ENCODE data around the gene MYORG. TPM values are rescaled to one million over a fixed set of nuclear protein-coding genes. Genes with fewer than 3 reads are reported as not detected.

MYORG gene
- total RNA-seq, 2 experiments from 2014 or later: 0.98 to 3.9 TPM

- no peak overlapping the region for H3K4me3 ChIP-seq (ENCODE audit: low read depth, low read length, poor library complexity, severe bottlenecking)
- H3K79me2 ChIP-seq (ENCODE audit: insufficient read depth, low read depth, low read length): peaks cover 10% of the 10 kb centered on the region; the same call in 1 of the 2 replicates
- no peaks in the 10 kb centered on the region for H4K20me1 ChIP-seq (ENCODE audit: insufficient read depth, low read length)
- H3K9me2 ChIP-seq (ENCODE audit: insufficient read depth, low read length): no peaks in the 10 kb centered on the region
- no peak overlapping the region for H2AFZ ChIP-seq (ENCODE audit: low read length)
- no peak for TF ChIP-seq CTCF (conservative IDR thresholded peaks at IDR 0.05; ENCODE audit: low read length)
- TF ChIP-seq EZH2phosphoT487 (IDR thresholded peaks at IDR 0.05; ENCODE audit: borderline replicate concordance, low read depth, low read length): no peak
- no peak for DNase-seq (ENCODE audit: low spot score)
- peaks cover 22% of the 10 kb centered on the region for H3K4me1 ChIP-seq (ENCODE audit: insufficient read depth, low read length, poor library complexity, severe bottlenecking)
- no peaks in the 10 kb centered on the region for H3K9me3 ChIP-seq (ENCODE audit: low read length)
- ChIA-PET POLR2A (interaction anchor here (1.2 to 1.3 kb wide), 2 partner anchors 23 to 43 kb away, joined by 4 to 8 read pairs; partner anchors contain the start of gene MYORG), CTCF (ENCODE audit: unreplicated experiment) (interaction anchor here (1.4 kb wide), 1 partner anchor 45 kb away, joined by 6 read pairs; no protein-coding TSS in a partner anchor)
- peaks cover 11% of the 10 kb centered on the region for H3K36me3 ChIP-seq (ENCODE audit: insufficient read depth, low read length)
- intact Hi-C loops (cut with micrococcal nuclease; ENCODE audit: unreplicated experiment): no loop called here
- BruUV-seq (replicated peaks): no TSS peak
- no peak overlapping the region for H3K4me2 ChIP-seq (ENCODE audit: low read length)
- no peak overlapping the region for H3K27ac ChIP-seq (ENCODE audit: low read depth, low read length, poor library complexity, severe bottlenecking)
These were observed 42.3 kb downstream of the MYORG start for GRCh38 chr9:34334337-34334824.

DNA sequence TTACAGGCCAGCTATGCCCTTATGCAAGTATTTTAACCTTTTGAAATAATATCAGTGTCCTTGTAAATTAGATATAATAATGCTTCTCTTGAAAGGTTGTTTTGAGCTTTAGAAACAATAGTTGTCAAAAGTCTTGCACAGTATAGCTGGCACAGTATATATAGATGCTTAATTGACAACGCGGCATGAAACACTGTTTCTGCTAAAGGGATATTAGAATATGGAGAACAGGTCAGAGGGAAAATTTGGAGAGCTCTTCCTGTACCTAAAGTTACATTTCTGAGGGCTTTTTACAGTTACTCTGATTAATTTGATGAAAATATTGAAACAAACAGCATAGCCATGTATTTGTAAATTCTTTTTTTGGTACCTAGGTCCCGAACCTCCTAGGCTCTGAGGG lies 42.9 kb downstream of the MYORG start:
- H3K79me2 ChIP-seq (ENCODE audit: insufficient read depth, low read depth, low read length): peaks cover 10% of the 10 kb centered on the region; the same call in 1 of the 2 replicates
- POLR2A ChIA-PET: interaction anchor here (0.6 to 1.3 kb wide), 7 partner anchors 24 to 827 kb away, joined by 4 to 8 read pairs (median 4); partner anchors contain the start of gene MYORG
- H3K4me1 ChIP-seq (ENCODE audit: insufficient read depth, low read length, poor library complexity, severe bottlenecking): peaks cover 22% of the 10 kb centered on the region
- H4K20me1 ChIP-seq (ENCODE audit: insufficient read depth, low read length): no peaks in the 10 kb centered on the region
- H2AFZ ChIP-seq (ENCODE audit: low read length): no peak overlapping the region
- intact Hi-C loops (cut with micrococcal nuclease; ENCODE audit: unreplicated experiment): no loop called here
- no peaks in the 10 kb centered on the region for H3K9me2 ChIP-seq (ENCODE audit: insufficient read depth, low read length)
- H3K4me2 ChIP-seq (ENCODE audit: low read length): no peak overlapping the region
- H3K4me3 ChIP-seq (ENCODE audit: low read depth, low read length, poor library complexity, severe bottlenecking): no peak overlapping the region
- no peak for DNase-seq (ENCODE audit: low spot score)
- no TSS peak for BruUV-seq (replicated peaks)
- no peaks in the 10 kb centered on the region for H3K9me3 ChIP-seq (ENCODE audit: low read length)
- no peak overlapping the region for H3K27ac ChIP-seq (ENCODE audit: low read depth, low read length, poor library complexity, severe bottlenecking)
- CTCF ChIA-PET (ENCODE audit: unreplicated experiment): interaction anchor here (0.8 to 1.4 kb wide), 2 partner anchors 41 to 45 kb away, joined by 3 to 6 read pairs; no protein-coding TSS in a partner anchor
- H3K36me3 ChIP-seq (ENCODE audit: insufficient read depth, low read length): peaks cover 5% of the 10 kb centered on the region
- no peak for TF ChIP-seq EZH2phosphoT487 (IDR thresholded peaks at IDR 0.05; ENCODE audit: borderline replicate concordance, low read depth, low read length)
- TF ChIP-seq CTCF (conservative IDR thresholded peaks at IDR 0.05; ENCODE audit: low read length): no peak
